Lower leg skin (tissue), 4 donors: ENCODE results near the gene ADCY7. TPM values are rescaled to one million over a fixed set of nuclear protein-coding genes. Genes with fewer than 3 reads are reported as not detected.

Experiments used
- DNase-seq, 2 donors: peaks; one replicate each; pipeline ENCODE4 v3.0.0-alpha.2; 2019; ENCODE audit warnings: low spot score in 2 of 2
- H3K4me3 ChIP-seq: fragments of 200-600 bp; sonication (generic); 2 replicates; pipeline ENCODE4 v1.5.1; 2017; ENCODE audit warnings: mild to moderate bottlenecking, low read depth; ENCODE audit not compliant: poor library complexity, severe bottlenecking
- POLR2A ChIP-seq, 2 donors: fragments of 450-650 bp; IDR thresholded peaks; one replicate each; pipeline ENCODE4 v1.6.1; 2016 to 2017; ENCODE audit warnings: antibody characterized with exemption in 2 of 2, mild to moderate bottlenecking in 1 of 2, moderate library complexity in 1 of 2
- WGBS, 2 donors: methylation state at CpG; one replicate each; pipeline ENCODE4 v1.1.5; 2018; 5-methylcytosine and 5-hydroxymethylcytosine counted together
- intact Hi-C: fragments of 100-400 bp; cut with DNase I; formaldehyde crosslinking; loops from one replicate; pipeline ENCODE4 v1.15.0; 2023; ENCODE audit warnings: low total_unique reads
- microRNA-seq, 2 donors: library from miRNA; unstranded; fragments of <30 nt; microRNA quantifications; one replicate each; pipeline ENCODE4, GENCODE V29; 2016; ENCODE audit warnings: borderline replicate concordance in 2 of 2, borderline number of aligned reads in 1 of 2
- total RNA-seq, 4 donors: library from RNA; depleted of rRNA; stranded (reverse); fragments of >200 nt; gene quantifications; one replicate each; pipeline ENCODE4 v1.1.0, GENCODE V29; 2016
- TF ChIP-seq, protein P1 (sequence below), 3 donors: fragments of 450-650 bp; IDR thresholded peaks; one replicate each; pipeline ENCODE4 v1.5.1; 2016; ENCODE audit warnings: antibody characterized with exemption in 3 of 3, mild to moderate bottlenecking in 3 of 3, moderate library complexity in 2 of 3

Gene ADCY7
- total RNA-seq, 4 donors from 2014 or later, result 14.0 to 28.2 (median 21.0) TPM

DNA sequence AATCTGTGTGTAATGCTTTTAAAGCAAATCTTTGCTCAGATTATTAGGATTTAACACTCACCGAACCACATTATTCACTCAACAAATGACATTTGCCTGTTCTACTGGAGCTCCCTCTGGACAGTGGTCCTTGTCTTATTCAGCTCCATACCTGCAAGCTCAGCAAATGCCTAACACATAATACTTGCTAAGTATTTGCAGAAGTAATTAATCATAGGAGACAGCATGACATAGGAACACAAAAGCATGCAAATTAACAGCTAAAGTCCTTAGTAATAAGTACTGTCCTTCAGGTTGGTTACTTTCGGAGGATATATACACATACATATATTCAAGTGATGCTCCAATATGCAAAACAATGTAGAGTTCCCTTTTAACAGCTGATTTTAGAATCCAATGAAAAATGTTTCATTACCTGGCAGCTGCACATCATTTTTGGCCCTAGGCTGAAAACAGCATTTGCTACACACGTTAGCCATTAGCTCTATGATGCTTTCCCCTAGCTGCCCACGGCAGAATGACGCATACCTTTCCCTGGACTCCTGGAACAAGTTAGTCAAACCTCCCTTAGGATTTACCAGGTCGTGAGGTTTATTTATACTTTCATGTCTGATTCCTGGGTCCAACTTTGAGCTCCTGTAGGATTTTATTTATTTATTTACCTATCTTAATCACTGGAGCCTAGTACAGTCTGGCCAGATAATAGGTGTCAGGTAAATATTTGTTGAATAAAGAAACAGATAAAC, 93.9 kb downstream of the ADCY7 start:
- H3K4me3 ChIP-seq, result no peak overlapping the region
- no peak for DNase-seq
- TF ChIP-seq, protein P1, sequence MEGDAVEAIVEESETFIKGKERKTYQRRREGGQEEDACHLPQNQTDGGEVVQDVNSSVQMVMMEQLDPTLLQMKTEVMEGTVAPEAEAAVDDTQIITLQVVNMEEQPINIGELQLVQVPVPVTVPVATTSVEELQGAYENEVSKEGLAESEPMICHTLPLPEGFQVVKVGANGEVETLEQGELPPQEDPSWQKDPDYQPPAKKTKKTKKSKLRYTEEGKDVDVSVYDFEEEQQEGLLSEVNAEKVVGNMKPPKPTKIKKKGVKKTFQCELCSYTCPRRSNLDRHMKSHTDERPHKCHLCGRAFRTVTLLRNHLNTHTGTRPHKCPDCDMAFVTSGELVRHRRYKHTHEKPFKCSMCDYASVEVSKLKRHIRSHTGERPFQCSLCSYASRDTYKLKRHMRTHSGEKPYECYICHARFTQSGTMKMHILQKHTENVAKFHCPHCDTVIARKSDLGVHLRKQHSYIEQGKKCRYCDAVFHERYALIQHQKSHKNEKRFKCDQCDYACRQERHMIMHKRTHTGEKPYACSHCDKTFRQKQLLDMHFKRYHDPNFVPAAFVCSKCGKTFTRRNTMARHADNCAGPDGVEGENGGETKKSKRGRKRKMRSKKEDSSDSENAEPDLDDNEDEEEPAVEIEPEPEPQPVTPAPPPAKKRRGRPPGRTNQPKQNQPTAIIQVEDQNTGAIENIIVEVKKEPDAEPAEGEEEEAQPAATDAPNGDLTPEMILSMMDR (IDR thresholded peaks at IDR 0.05), result no peak
- TF ChIP-seq POLR2A (IDR thresholded peaks at IDR 0.05), result no peak
- intact Hi-C loops, result no loop called here
- WGBS, 2 donors, result 50% methylated on average over 6 of the region's 6 CpGs

DNA sequence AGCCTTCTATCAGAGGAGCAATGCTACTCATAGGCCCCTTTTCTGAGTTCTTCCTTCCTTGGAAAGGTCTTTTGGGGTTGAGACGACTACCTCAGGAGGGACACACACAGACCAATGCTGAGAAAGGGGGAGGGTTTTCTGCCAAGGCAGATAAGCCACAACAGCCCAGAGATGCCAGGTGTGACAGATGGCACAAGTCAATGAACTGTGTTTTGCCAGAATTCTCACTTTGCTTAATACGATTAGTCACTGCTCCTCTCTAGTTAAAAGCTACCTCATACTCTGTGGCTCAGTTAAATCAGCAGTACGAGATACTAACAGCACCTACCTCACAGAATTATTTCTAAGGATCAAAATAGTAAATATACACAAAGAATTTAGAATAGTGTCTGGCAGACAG, 94.4 kb downstream of the ADCY7 start:
- TF ChIP-seq POLR2A (IDR thresholded peaks at IDR 0.05), result no peak
- TF ChIP-seq, protein P1 (IDR thresholded peaks at IDR 0.05), result no peak
- no peak for DNase-seq
- intact Hi-C loops, result no loop called here
- H3K4me3 ChIP-seq, result no peak overlapping the region
- WGBS, 2 donors, result 56 to 61% methylated on average over 3 of the region's 3 CpGs

DNA sequence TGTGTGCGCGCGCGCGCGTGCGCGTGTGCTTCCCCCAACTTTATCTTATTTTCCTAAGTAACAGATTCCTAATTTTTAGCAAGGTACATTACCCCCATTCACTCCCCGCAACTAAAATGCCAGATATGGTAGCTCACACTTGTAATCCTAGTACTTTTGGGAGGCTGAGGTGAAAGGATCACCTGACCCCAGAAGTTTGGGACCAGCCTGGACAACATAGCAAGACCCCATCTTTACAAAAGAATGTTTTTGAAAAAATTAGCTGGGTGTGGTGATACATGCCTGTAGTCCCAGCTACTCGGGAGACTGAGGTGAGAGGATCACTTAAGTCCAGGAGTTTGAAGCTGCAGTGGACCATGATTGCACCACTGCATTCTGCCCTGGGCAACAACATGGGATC, 97.3 kb downstream of the ADCY7 start:
- WGBS, 2 donors, result 84 to 89% methylated on average over 10 of the region's 10 CpGs
- no peak for DNase-seq
- H3K4me3 ChIP-seq, result no peak overlapping the region
- no peak for TF ChIP-seq POLR2A (IDR thresholded peaks at IDR 0.05)
- TF ChIP-seq, protein P1 (IDR thresholded peaks at IDR 0.05), result no peak
- intact Hi-C loops, result no loop called here

DNA sequence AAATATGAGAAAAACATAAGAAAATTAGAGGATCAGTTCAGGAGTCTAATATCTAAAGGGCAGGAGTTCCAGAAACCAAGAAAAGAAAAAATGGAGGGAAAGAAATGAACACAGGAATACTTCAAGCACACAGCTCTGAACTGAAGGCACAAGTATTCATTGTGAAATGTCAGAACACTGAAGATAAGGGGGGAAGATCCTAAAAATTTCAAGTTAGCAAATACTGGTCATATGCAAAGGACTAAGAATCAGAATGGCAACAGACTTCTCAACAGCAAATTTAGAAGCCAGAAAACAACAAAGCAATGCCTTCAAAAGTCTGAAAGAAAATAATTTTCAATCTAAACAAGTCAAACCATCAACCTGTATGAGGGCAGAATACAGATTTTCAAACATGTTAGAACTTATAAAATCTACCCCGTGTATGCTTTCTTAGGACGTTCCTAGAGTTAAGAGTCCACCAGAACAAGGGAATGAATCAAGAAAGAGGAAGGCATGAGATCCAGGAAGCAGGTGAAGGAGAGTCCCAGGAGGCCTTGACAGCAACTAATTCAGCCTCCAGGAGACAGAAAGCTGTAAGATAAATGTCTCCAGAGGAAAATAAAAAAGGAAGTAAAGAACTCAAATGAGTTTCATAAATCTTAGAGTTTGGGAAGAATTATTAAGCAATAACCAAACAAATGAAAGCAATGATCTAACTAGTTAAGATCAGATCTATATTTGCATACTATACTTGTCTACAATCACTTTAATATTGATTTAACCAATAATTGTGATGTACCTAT, 99.6 kb downstream of the ADCY7 start:
- TF ChIP-seq, protein P1 (IDR thresholded peaks at IDR 0.05), result no peak
- no peak for TF ChIP-seq POLR2A (IDR thresholded peaks at IDR 0.05)
- intact Hi-C loops, result no loop called here
- 29 to 38% methylated on average over 2 of the region's 2 CpGs for WGBS, 2 donors
- H3K4me3 ChIP-seq, result no peak overlapping the region
- no peak for DNase-seq

Small RNAs within 50 kb of the gene (microRNA-seq; reads per million reads assigned to microRNA genes)
- gene MIR6771, result 0 to 0.68 reads per million in 2 donors

Other genes starting within 250 kb of the ADCY7 start
- gene CNEP1R1, start 241.3 kb upstream of the ADCY7 start, total RNA-seq, result 10 to 100 TPM; 10.3 to 18.9 (median 17.5) TPM
- 10 to 100 TPM; 11.5 to 19.7 (median 12.5) TPM for gene HEATR3, start 200.6 kb upstream of the ADCY7 start, total RNA-seq
- gene TENT4B, start 113.2 kb upstream of the ADCY7 start, total RNA-seq, result 10 to 100 TPM in 3 of 4 donors, 1 to 10 TPM in 1; 9.1 to 14.7 (median 12.6) TPM
- gene BRD7, start 102.4 kb downstream of the ADCY7 start, total RNA-seq, result 10 to 100 TPM; 48.6 to 86.3 (median 52.0) TPM